Nasal cavity respiratory epithelium epithelial cell of viscerocranial mucosa (primary cell): ENCODE results near the gene CCL23. TPM values are rescaled to one million over a fixed set of nuclear protein-coding genes. Genes with fewer than 3 reads are reported as not detected.

Source experiments
- total RNA-seq: library from RNA; depleted of rRNA; stranded (reverse); fragments of >200 nt; gene quantifications from 2 replicates; pipeline ENCODE4 v1.2.3, GENCODE V29; 2014

CCL23 gene
- not detected in 2 replicates for total RNA-seq

GRCh38 chr17:36017799-36018198, at the start of gene CCL23:
TSS of gene CCL23 (minus strand) at chr17:36017972. CDS start at chr17:36017897, 75 bp downstream.

GRCh38 chr17:36063786-36064541, 46.2 kb upstream of the CCL23 start, which contains the start of gene CCL18:
TSS of gene CCL18 (plus strand) at chr17:36064272. CDS start at chr17:36064343, 71 bp downstream.

GRCh38 chr17:36001110-36001771, 16.5 kb downstream of the CCL23 start, which contains the start of gene CCL15:
TSS of gene CCL15 (minus strand) at chr17:36001553. CDS start at chr17:36001492, 61 bp downstream.

GRCh38 chr17:35986643-35987042, 31.1 kb downstream of the CCL23 start, which contains the start of gene CCL14:
TSS of gene CCL14 (minus strand) at chr17:35986729. CDS start at chr17:35986649, 80 bp downstream.

GRCh38 chr17:35981246-35981645, 36.5 kb downstream of the CCL23 start, which contains the start of gene CCL16:
TSS of gene CCL16 (minus strand) at chr17:35981497. CDS start at chr17:35981420, 77 bp downstream.

Other genes with a start within 250 kb of the CCL23 start
- 31.8 and 151 TPM in 2 replicates for gene MMP28, start 222.3 kb downstream of the CCL23 start, total RNA-seq
- gene TAF15, start 208.5 kb downstream of the CCL23 start, total RNA-seq: 68.0 and 178 TPM in 2 replicates
- gene HEATR9, start 149.1 kb downstream of the CCL23 start, total RNA-seq: not detected in 2 replicates
- 0.07 and 0.34 TPM in 2 replicates for gene CCL5, start 137.6 kb downstream of the CCL23 start, total RNA-seq
- gene RDM1, start 87.2 kb downstream of the CCL23 start, total RNA-seq: 0.14 TPM in 1 of 2 replicates, not detected in the other
- not detected in 2 replicates for gene LYZL6, start 74.3 kb downstream of the CCL23 start, total RNA-seq
- not detected in 2 replicates for gene CCL16, start 36.5 kb downstream of the CCL23 start, total RNA-seq
- gene CCL14, start 31.2 kb downstream of the CCL23 start, total RNA-seq: not detected in 2 replicates
- not detected in 2 replicates for gene CCL15, start 16.4 kb downstream of the CCL23 start, total RNA-seq
- gene CCL18, start 46.3 kb upstream of the CCL23 start, total RNA-seq: not detected in 2 replicates
- not detected in 2 replicates for gene CCL3, start 72.2 kb upstream of the CCL23 start, total RNA-seq
- gene CCL4, start 85.9 kb upstream of the CCL23 start, total RNA-seq: not detected in 2 replicates
- gene TBC1D3B, start 158.7 kb upstream of the CCL23 start, total RNA-seq: 1.4 and 3.2 TPM in 2 replicates
- gene CCL3L1, start 178.8 kb upstream of the CCL23 start, total RNA-seq: not detected in 2 replicates
- not detected in 2 replicates for gene CCL4L2, start 193.1 kb upstream of the CCL23 start, total RNA-seq
- 0.07 TPM in 1 of 2 replicates, not detected in the other for gene TBC1D3I, start 246.6 kb upstream of the CCL23 start, total RNA-seq